ENCODE data around the gene ATAD3A. TPM values are rescaled to one million over a fixed set of nuclear protein-coding genes. Genes with fewer than 3 reads are reported as not detected.

The ATAD3A gene
- total RNA-seq, 4 donors from 2014 or later: 1.8 to 14.8 (median 11.7) TPM

- Histone ChIP-seq H3K27me3 (no peaks in the 10 kb centered on the region), H3K36me3 (no peaks in the 10 kb centered on the region), H3K4me1 (no peaks in the 10 kb centered on the region), H3K4me3 (no peak overlapping the region), H3K9me3 (no peaks in the 10 kb centered on the region), H3K27ac (no peak overlapping the region)
- intact Hi-C loops (cut with DNase I; ENCODE audit: low total_unique reads): no loop called here
- TF ChIP-seq CTCF (IDR thresholded peaks at IDR 0.05) (no peak), POLR2A (IDR thresholded peaks at IDR 0.05) (no peak)
- DNase-seq: no peak
Measured at GRCh38 chr1:1578371-1578940, 66.5 kb downstream of the ATAD3A start.

- Histone ChIP-seq H3K36me3 (no peaks in the 10 kb centered on the region), H3K27me3 (no peaks in the 10 kb centered on the region), H3K9me3 (no peaks in the 10 kb centered on the region), H3K4me1 (no peaks in the 10 kb centered on the region), H3K27ac (no peak overlapping the region), H3K4me3 (no peak overlapping the region)
- no peak for DNase-seq
- intact Hi-C loops (cut with DNase I; ENCODE audit: low total_unique reads): no loop called here
- no peak for TF ChIP-seq CTCF (IDR thresholded peaks at IDR 0.05)
- TF ChIP-seq POLR2A (IDR thresholded peaks at IDR 0.05): no peak
Measured at GRCh38 chr1:1582585-1583346, 70.8 kb downstream of the ATAD3A start.

- TF ChIP-seq CTCF (IDR thresholded peaks at IDR 0.05) (no peak), POLR2A (IDR thresholded peaks at IDR 0.05) (no peak)
- Histone ChIP-seq H3K9me3 (no peaks in the 10 kb centered on the region), H3K27ac (no peak overlapping the region), H3K4me1 (no peaks in the 10 kb centered on the region), H3K4me3 (no peak overlapping the region), H3K36me3 (no peaks in the 10 kb centered on the region), H3K27me3 (no peaks in the 10 kb centered on the region)
- intact Hi-C loops (cut with DNase I; ENCODE audit: low total_unique reads): no loop called here
- no peak for DNase-seq
Measured at GRCh38 chr1:1583347-1584010, 71.5 kb downstream of the ATAD3A start.

Other genes with a start within 250 kb of the ATAD3A start
- 10 to 100 TPM in 3 of 4 donors, 1 to 10 TPM in 1; 9.5 to 66.1 (median 49.8) TPM for gene UBE2J2, start 238.3 kb upstream of the ATAD3A start, total RNA-seq
- gene SCNN1D, start 231.7 kb upstream of the ATAD3A start, total RNA-seq: 1 to 10 TPM in 3 of 4 donors, under 1 TPM in 1; 0.26 to 8.4 (median 4.4) TPM
- 10 to 100 TPM; 11.2 to 98.5 (median 44.0) TPM for gene ACAP3, start 204.2 kb upstream of the ATAD3A start, total RNA-seq
- 10 to 100 TPM; 14.7 to 34.1 (median 24.3) TPM for gene PUSL1, start 203.6 kb upstream of the ATAD3A start, total RNA-seq
- 100 to 1,000 TPM in 2 of 4 donors, 10 to 100 TPM in 2; 45.6 to 277 (median 130) TPM for gene INTS11, start 187.5 kb upstream of the ATAD3A start, total RNA-seq
- 10 to 100 TPM in 2 of 4 donors, 1 to 10 TPM in 2; 3.5 to 23.9 (median 16.4) TPM for gene CPTP, start 187.4 kb upstream of the ATAD3A start, total RNA-seq
- under 1 TPM in 2 of 4 donors, not detected in 2; 0.14 to 0.34 TPM for gene TAS1R3, start 180.9 kb upstream of the ATAD3A start, total RNA-seq
- gene DVL1, start 162.7 kb upstream of the ATAD3A start, total RNA-seq: 10 to 100 TPM; 35.6 to 94.5 (median 49.7) TPM
- 100 to 1,000 TPM in 2 of 4 donors, 10 to 100 TPM in 2; 86.1 to 143 (median 117) TPM for gene MXRA8, start 153.6 kb upstream of the ATAD3A start, total RNA-seq
- 10 to 100 TPM; 13.2 to 75.8 (median 31.1) TPM for gene AURKAIP1, start 137.0 kb upstream of the ATAD3A start, total RNA-seq
- 100 to 1,000 TPM; 207 to 351 (median 281) TPM for gene CCNL2, start 112.8 kb upstream of the ATAD3A start, total RNA-seq
- 100 to 1,000 TPM in 1 of 4 donors, 10 to 100 TPM in 3; 34.3 to 114 (median 65.1) TPM for gene MRPL20, start 104.9 kb upstream of the ATAD3A start, total RNA-seq
- gene ANKRD65, start 90.9 kb upstream of the ATAD3A start, total RNA-seq: 10 to 100 TPM in 2 of 4 donors, 1 to 10 TPM in 2; 1.3 to 20.0 (median 6.7) TPM
- 10 to 100 TPM; 15.6 to 67.1 (median 47.1) TPM for gene VWA1, start 76.5 kb upstream of the ATAD3A start, total RNA-seq
- 1 to 10 TPM in 2 of 4 donors, under 1 TPM in 1, not detected in 1; 0.77 to 3.8 (median 1.7) TPM for gene ATAD3C, start 62.5 kb upstream of the ATAD3A start, total RNA-seq
- gene ATAD3B, start 40.4 kb upstream of the ATAD3A start, total RNA-seq: 10 to 100 TPM in 3 of 4 donors, 1 to 10 TPM in 1; 2.1 to 20.5 (median 17.8) TPM
- 10 to 100 TPM in 1 of 4 donors, 1 to 10 TPM in 1, not detected in 2; 9.4 to 16.3 TPM for gene TMEM240, start 28.5 kb downstream of the ATAD3A start, total RNA-seq
- gene SSU72, start 62.7 kb downstream of the ATAD3A start, total RNA-seq: 100 to 1,000 TPM in 2 of 4 donors, 10 to 100 TPM in 2; 44.0 to 273 (median 78.4) TPM
- gene FNDC10, start 88.0 kb downstream of the ATAD3A start, total RNA-seq: under 1 TPM in 2 of 4 donors, not detected in 2; 0.40 to 0.48 TPM
- 10 to 100 TPM; 43.0 to 78.2 (median 57.6) TPM for gene MIB2, start 103.3 kb downstream of the ATAD3A start, total RNA-seq
- 10 to 100 TPM; 10.0 to 97.3 (median 43.7) TPM for gene MMP23B, start 120.0 kb downstream of the ATAD3A start, total RNA-seq
- gene CDK11B, start 146.8 kb downstream of the ATAD3A start, total RNA-seq: 10 to 100 TPM in 2 of 4 donors, 1 to 10 TPM in 2; 6.8 to 28.5 (median 11.8) TPM
- gene SLC35E2B, start 180.6 kb downstream of the ATAD3A start, total RNA-seq: 10 to 100 TPM; 19.1 to 59.2 (median 52.5) TPM
- gene CDK11A, start 212.2 kb downstream of the ATAD3A start, total RNA-seq: 10 to 100 TPM in 2 of 4 donors, 1 to 10 TPM in 2; 1.8 to 60.0 (median 7.5) TPM

All from uterus (tissue), 4 donors.